Neutrophil (primary cell): ENCODE results near the gene ZNF384.

ENCODE experiments used
- H3K27ac ChIP-seq: fragments of 200-600 bp; sonication (generic); 2 replicates; pipeline ENCODE4 v1.5.1; 2016; ENCODE audit warnings: mild to moderate bottlenecking, moderate library complexity
- H3K27me3 ChIP-seq: fragments of 200-600 bp; sonication (generic); 2 replicates; pipeline ENCODE4 v1.6.0; 2016; ENCODE audit warnings: mild to moderate bottlenecking
- H3K36me3 ChIP-seq: fragments of 200-600 bp; sonication (generic); 2 replicates; pipeline ENCODE4 v1.5.1; 2017
- H3K4me1 ChIP-seq, 2 experiments: fragments of 200-600 bp in 1 of 2; sonication (generic) in 1 of 2; 1 replicate in 1 of 2; 2 replicates in 1 of 2; pipeline versions ENCODE4 v1.5.1 to v1.6.1; 2013 to 2016; ENCODE audit warnings: low read depth in 1 of 2, low read length in 1 of 2, mild to moderate bottlenecking in 1 of 2, moderate library complexity in 1 of 2; ENCODE audit not compliant: control insufficient read depth in 1 of 2, insufficient read depth in 1 of 2
- H3K4me3 ChIP-seq, 2 experiments: fragments of 200-600 bp in 1 of 2; sonication (generic) in 1 of 2; 1 replicate in 1 of 2; 2 replicates in 1 of 2; pipeline ENCODE4 v1.5.1; 2013 to 2016; ENCODE audit warnings: low read depth in 1 of 2, low read length in 1 of 2, mild to moderate bottlenecking in 1 of 2, moderate library complexity in 1 of 2
- H3K9me3 ChIP-seq: fragments of 200-600 bp; sonication (generic); 2 replicates; pipeline ENCODE4 v1.5.1; 2016
- CTCF ChIP-seq: fragments of 200-600 bp; sonication (generic); IDR thresholded peaks from 2 replicates; pipeline ENCODE4 v1.5.1; 2016; ENCODE audit warnings: antibody characterized with exemption

The ZNF384 gene

GRCh38 chr12:6640497-6640896 lies 48.7 kb downstream of the ZNF384 start:
- Histone ChIP-seq H3K4me1 (peaks cover 21 to 30% of the 10 kb centered on the region in 2 experiments), H3K4me3 (no peak overlapping the region), H3K36me3 (no peaks in the 10 kb centered on the region), H3K9me3 (no peaks in the 10 kb centered on the region), H3K27me3 (no peaks in the 10 kb centered on the region), H3K27ac (no peak overlapping the region)
- no peak for TF ChIP-seq CTCF

GRCh38 chr12:6639151-6639801 lies 49.9 kb downstream of the ZNF384 start:
- no peak for TF ChIP-seq CTCF
- Histone ChIP-seq H3K27me3 (no peaks in the 10 kb centered on the region), H3K4me3 (no peak overlapping the region), H3K27ac (no peak overlapping the region), H3K4me1 (peaks cover 11 to 19% of the 10 kb centered on the region in 2 experiments), H3K36me3 (no peaks in the 10 kb centered on the region), H3K9me3 (no peaks in the 10 kb centered on the region)

- peaks cover under 1 to 10% of the 10 kb centered on the region in 2 experiments for H3K4me1 ChIP-seq
- no peaks in the 10 kb centered on the region for H3K27me3 ChIP-seq
- no peak overlapping the region for H3K27ac ChIP-seq
- H3K36me3 ChIP-seq = no peaks in the 10 kb centered on the region
- TF ChIP-seq CTCF = no peak
- no peak overlapping the region for H3K4me3 ChIP-seq
- H3K9me3 ChIP-seq = no peaks in the 10 kb centered on the region
Observed at GRCh38 chr12:6638305-6638704, 50.9 kb downstream of the ZNF384 start.

- Histone ChIP-seq H3K27ac (no peak within 1 kb of the TSS), H3K9me3 (no peaks in the 10 kb centered on the region), H3K4me1 (peaks cover 0 to 7% of the 10 kb centered on the region in 2 experiments), H3K27me3 (no peaks in the 10 kb centered on the region), H3K36me3 (no peaks in the 10 kb centered on the region), H3K4me3 (no peak within 1 kb of the TSS)
- TF ChIP-seq CTCF = no peak
Observed at GRCh38 chr12:6635856-6636531, 53.2 kb downstream of the ZNF384 start, which contains the start of gene LPAR5. Gene LPAR5, minus strand, starts transcription at chr12:6635959. Its CDS starts 14,711 bp downstream, at chr12:6621248.

DNA sequence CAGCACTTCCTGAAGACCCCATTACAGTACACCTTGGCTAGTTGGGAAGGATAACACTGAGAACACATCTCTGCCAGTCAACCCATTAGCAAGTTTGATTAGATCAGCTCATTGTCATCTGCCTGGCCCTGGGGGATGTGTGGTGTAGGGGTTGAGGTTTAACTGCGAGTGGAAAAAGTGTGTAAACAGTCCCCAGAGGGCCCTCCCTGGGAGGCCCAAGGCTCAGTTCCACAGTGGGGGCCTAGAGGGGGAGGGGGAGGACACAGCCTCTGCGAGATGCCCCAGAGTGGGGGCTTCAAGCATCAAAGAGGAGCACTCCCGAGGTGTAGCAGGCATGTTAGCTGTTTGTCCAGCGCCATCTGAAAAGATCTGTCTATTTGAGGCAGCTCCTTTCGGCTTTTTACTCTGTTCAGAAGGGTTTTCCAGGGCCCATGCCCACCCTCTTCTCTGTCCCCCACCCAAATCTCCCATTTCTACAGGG lies 53.8 kb downstream of the ZNF384 start:
- H3K4me3 ChIP-seq = no peak overlapping the region
- H3K36me3 ChIP-seq = no peaks in the 10 kb centered on the region
- no peaks in the 10 kb centered on the region for H3K27me3 ChIP-seq
- H3K4me1 ChIP-seq = peaks cover 0 to 1% of the 10 kb centered on the region in 2 experiments
- H3K9me3 ChIP-seq = no peaks in the 10 kb centered on the region
- H3K27ac ChIP-seq = no peak overlapping the region
- no peak for TF ChIP-seq CTCF
